ENCODE measurements around the gene SHISA9. TPM values are rescaled to one million over a fixed set of nuclear protein-coding genes. Genes with fewer than 3 reads are reported as not detected.

SHISA9 gene
- total RNA-seq, 4 donors from 2014 or later = 0.30 to 3.1 (median 0.66) TPM

- no peak for TF ChIP-seq CTCF (IDR thresholded peaks at IDR 0.05)
- TF ChIP-seq POLR2A (IDR thresholded peaks at IDR 0.05) = no peak
- H3K4me3 ChIP-seq (ENCODE audit: low read depth, poor library complexity, severe bottlenecking) = no peak overlapping the region
- DNase-seq (ENCODE audit: low spot score in 2 of 2) = no peak
- WGBS, 2 donors = 77 to 80% methylated on average over 3 of the region's 3 CpGs
- intact Hi-C loops (cut with DNase I; ENCODE audit: low total_unique reads) = no loop called here
Measured at GRCh38 chr16:12944300-12944699, 42.9 kb downstream of the SHISA9 start.

GRCh38 chr16:12951392-12951791, 50.0 kb downstream of the SHISA9 start:
- 52 to 81% methylated on average over 1 of the region's 1 CpG for WGBS, 2 donors
- intact Hi-C loops (cut with DNase I; ENCODE audit: low total_unique reads) = no loop called here
- no peak for DNase-seq (ENCODE audit: low spot score in 2 of 2)
- TF ChIP-seq CTCF (IDR thresholded peaks at IDR 0.05) (no peak), POLR2A (IDR thresholded peaks at IDR 0.05) (no peak)
- no peak overlapping the region for H3K4me3 ChIP-seq (ENCODE audit: low read depth, poor library complexity, severe bottlenecking)

- no peak for TF ChIP-seq CTCF (IDR thresholded peaks at IDR 0.05)
- TF ChIP-seq POLR2A (IDR thresholded peaks at IDR 0.05) = no peak
- no peak for DNase-seq (ENCODE audit: low spot score in 2 of 2)
- WGBS, 2 donors = 71 to 81% methylated on average over 4 of the region's 4 CpGs
- intact Hi-C loops (cut with DNase I; ENCODE audit: low total_unique reads) = no loop called here
- H3K4me3 ChIP-seq (ENCODE audit: low read depth, poor library complexity, severe bottlenecking) = no peak overlapping the region
Measured at GRCh38 chr16:12951976-12952375, 50.6 kb downstream of the SHISA9 start.

GRCh38 chr16:12958366-12958765, 57.0 kb downstream of the SHISA9 start:
- intact Hi-C loops (cut with DNase I; ENCODE audit: low total_unique reads) = no loop called here
- H3K4me3 ChIP-seq (ENCODE audit: low read depth, poor library complexity, severe bottlenecking) = no peak overlapping the region
- DNase-seq (ENCODE audit: low spot score in 2 of 2) = no peak
- TF ChIP-seq CTCF (IDR thresholded peaks at IDR 0.05) = no peak
- TF ChIP-seq POLR2A (IDR thresholded peaks at IDR 0.05) = no peak

- no peak overlapping the region for H3K4me3 ChIP-seq (ENCODE audit: low read depth, poor library complexity, severe bottlenecking)
- intact Hi-C loops (cut with DNase I; ENCODE audit: low total_unique reads) = no loop called here
- TF ChIP-seq POLR2A (IDR thresholded peaks at IDR 0.05) (no peak), CTCF (IDR thresholded peaks at IDR 0.05) (no peak)
- no peak for DNase-seq (ENCODE audit: low spot score in 2 of 2)
Measured at GRCh38 chr16:12959072-12959471, 57.7 kb downstream of the SHISA9 start.

- no peak for TF ChIP-seq CTCF (IDR thresholded peaks at IDR 0.05)
- no peak for TF ChIP-seq POLR2A (IDR thresholded peaks at IDR 0.05)
- no peak for DNase-seq (ENCODE audit: low spot score in 2 of 2)
- H3K4me3 ChIP-seq (ENCODE audit: low read depth, poor library complexity, severe bottlenecking) = no peak overlapping the region
- intact Hi-C loops (cut with DNase I; ENCODE audit: low total_unique reads) = no loop called here
- 64 to 83% methylated on average over 6 of the region's 6 CpGs for WGBS, 2 donors
Measured at GRCh38 chr16:12961626-12962025, 60.2 kb downstream of the SHISA9 start.
